GM19025 (cell line): ENCODE results near the gene CLK3.

Experiments used
- ATAC-seq: cut with Tn5 transposase; IDR thresholded peaks from one replicate; pipeline ENCODE4 v1.9.1; 2021; ENCODE audit warnings: mild to moderate bottlenecking, low read depth, moderate library complexity; ENCODE audit not compliant: unreplicated experiment

Gene CLK3

GRCh38 chr15:74603026-74603788 is 12.4 kb upstream of the CLK3 start:
- ATAC-seq, result no peak

GRCh38 chr15:74603789-74604705 is 11.6 kb upstream of the CLK3 start:
- no peak for ATAC-seq

- no peak for ATAC-seq
Observed at GRCh38 chr15:74604983-74605794, 10.4 kb upstream of the CLK3 start.

- no peak for ATAC-seq
Observed at GRCh38 chr15:74605795-74606150, 9.9 kb upstream of the CLK3 start.

GRCh38 chr15:74608786-74609185 is 6.8 kb upstream of the CLK3 start:
- ATAC-seq, result no peak

- no peak for ATAC-seq
Observed at GRCh38 chr15:74609938-74610301, 5.7 kb upstream of the CLK3 start.

GRCh38 chr15:74610302-74610951 is 5.2 kb upstream of the CLK3 start:
- no peak for ATAC-seq

- no peak for ATAC-seq
Observed at GRCh38 chr15:74611341-74611740, 4.3 kb upstream of the CLK3 start.

- ATAC-seq, result no peak
Observed at GRCh38 chr15:74611834-74612233, 3.8 kb upstream of the CLK3 start.

- ATAC-seq, result no peak
Observed at GRCh38 chr15:74612677-74613076, 3.0 kb upstream of the CLK3 start.

- ATAC-seq, result no peak
Observed at GRCh38 chr15:74613089-74613952, 2.3 kb upstream of the CLK3 start.

- no peak for ATAC-seq
Observed at GRCh38 chr15:74613953-74614743, 1.5 kb upstream of the CLK3 start.

GRCh38 chr15:74614744-74615507 is 710 bp upstream of the CLK3 start:
- ATAC-seq, result peak; percentile 51

GRCh38 chr15:74616366-74616939 is 817 bp downstream of the CLK3 start:
- no peak for ATAC-seq

GRCh38 chr15:74616996-74617395 is 1.4 kb downstream of the CLK3 start:
- no peak for ATAC-seq

- ATAC-seq, result no peak
Observed at GRCh38 chr15:74618841-74619596, 3.4 kb downstream of the CLK3 start.
